SU-DHL-6 (cell line): ENCODE data around the gene VEGFB.
A peak's percentile ranks its signal among the peaks of the same experiment; 100 is the strongest.

Source experiments
- H2AFZ ChIP-seq: fragments of 200-600 bp; sonication (generic); 2 replicates; pipeline ENCODE4 v1.6.1; 2014; ENCODE audit warnings: low read depth, mild to moderate bottlenecking, moderate library complexity, mixed read lengths, antibody characterized with exemption, low read length; ENCODE audit not compliant: severe bottlenecking
- H3F3A ChIP-seq: fragments of 200-600 bp; shearing (Covaris generic); 2 replicates; pipeline ENCODE4 v1.6.0; 2016; ENCODE audit warnings: antibody characterized with exemption, mild to moderate bottlenecking; ENCODE audit not compliant: insufficient read depth
- H3K27ac ChIP-seq: fragments of 200-600 bp; sonication (generic); 2 replicates; pipeline ENCODE4 v1.5.1; 2016; ENCODE audit warnings: low read depth, mild to moderate bottlenecking, low read length, moderate library complexity, mixed read lengths
- H3K27me3 ChIP-seq: fragments of 200-600 bp; sonication (generic), shearing (Covaris generic); 2 replicates; pipeline ENCODE4 v1.6.0; 2014; ENCODE audit warnings: mild to moderate bottlenecking, low read length
- H3K36me3 ChIP-seq: fragments of 200-600 bp; sonication (generic); 2 replicates; pipeline ENCODE4 v1.6.1; 2014; ENCODE audit warnings: mild to moderate bottlenecking, low read length, mixed read lengths
- H3K4me2 ChIP-seq: fragments of 300-600, 200-600 bp; shearing (Covaris generic), sonication (generic); 2 replicates; pipeline ENCODE4 v1.6.0; 2014; ENCODE audit warnings: low read length, low read depth, mild to moderate bottlenecking; ENCODE audit not compliant: poor library complexity, severe bottlenecking
- H3K4me3 ChIP-seq: fragments of 200-600 bp; sonication (generic); 2 replicates; pipeline ENCODE4 v1.5.1; 2014; ENCODE audit warnings: antibody characterized with exemption, low read length, mild to moderate bottlenecking, mixed read lengths; ENCODE audit not compliant: insufficient read depth, poor library complexity, severe bottlenecking
- H3K79me2 ChIP-seq: fragments of 200-600 bp; sonication (generic); 2 replicates; pipeline ENCODE4 v1.6.1; 2014; ENCODE audit warnings: mild to moderate bottlenecking, low read length, moderate library complexity; ENCODE audit not compliant: insufficient read depth
- H3K9ac ChIP-seq: fragments of 200-600 bp; sonication (generic); 2 replicates; pipeline ENCODE4 v1.7.0; 2014; ENCODE audit warnings: mild to moderate bottlenecking, low read length
- H3K9me2 ChIP-seq: fragments of 200-600 bp; sonication (generic); replicated peaks from 2 replicates; pipeline ENCODE4 v1.6.1; 2014; ENCODE audit warnings: low read length; ENCODE audit not compliant: insufficient read depth
- H3K9me3 ChIP-seq: fragments of 200-600 bp; sonication (generic); 2 replicates; pipeline ENCODE4 v1.6.1; 2014; ENCODE audit warnings: low read length, mixed read lengths; ENCODE audit not compliant: insufficient read depth
- H4K20me1 ChIP-seq: fragments of 200-600 bp; sonication (generic); 2 replicates; pipeline ENCODE4 v1.6.1; 2014; ENCODE audit warnings: low read depth, mild to moderate bottlenecking, antibody characterized with exemption, low read length, moderate library complexity, mixed read lengths
- CTCF ChIP-seq: fragments of 200-600 bp; sonication (generic); IDR thresholded peaks from one replicate; pipeline ENCODE4 v1.5.1; 2017; ENCODE audit warnings: antibody characterized with exemption, mild to moderate bottlenecking, low read length, moderate library complexity; ENCODE audit not compliant: insufficient read depth, poor library complexity, severe bottlenecking
- EZH2phosphoT487 ChIP-seq: fragments of 200-600 bp; sonication (generic), shearing (Covaris generic); conservative IDR thresholded peaks from 2 replicates; pipeline ENCODE4 v1.6.1; 2018; ENCODE audit warnings: mild to moderate bottlenecking, antibody characterized with exemption, low read length, moderate library complexity, mixed read lengths

VEGFB gene

DNA sequence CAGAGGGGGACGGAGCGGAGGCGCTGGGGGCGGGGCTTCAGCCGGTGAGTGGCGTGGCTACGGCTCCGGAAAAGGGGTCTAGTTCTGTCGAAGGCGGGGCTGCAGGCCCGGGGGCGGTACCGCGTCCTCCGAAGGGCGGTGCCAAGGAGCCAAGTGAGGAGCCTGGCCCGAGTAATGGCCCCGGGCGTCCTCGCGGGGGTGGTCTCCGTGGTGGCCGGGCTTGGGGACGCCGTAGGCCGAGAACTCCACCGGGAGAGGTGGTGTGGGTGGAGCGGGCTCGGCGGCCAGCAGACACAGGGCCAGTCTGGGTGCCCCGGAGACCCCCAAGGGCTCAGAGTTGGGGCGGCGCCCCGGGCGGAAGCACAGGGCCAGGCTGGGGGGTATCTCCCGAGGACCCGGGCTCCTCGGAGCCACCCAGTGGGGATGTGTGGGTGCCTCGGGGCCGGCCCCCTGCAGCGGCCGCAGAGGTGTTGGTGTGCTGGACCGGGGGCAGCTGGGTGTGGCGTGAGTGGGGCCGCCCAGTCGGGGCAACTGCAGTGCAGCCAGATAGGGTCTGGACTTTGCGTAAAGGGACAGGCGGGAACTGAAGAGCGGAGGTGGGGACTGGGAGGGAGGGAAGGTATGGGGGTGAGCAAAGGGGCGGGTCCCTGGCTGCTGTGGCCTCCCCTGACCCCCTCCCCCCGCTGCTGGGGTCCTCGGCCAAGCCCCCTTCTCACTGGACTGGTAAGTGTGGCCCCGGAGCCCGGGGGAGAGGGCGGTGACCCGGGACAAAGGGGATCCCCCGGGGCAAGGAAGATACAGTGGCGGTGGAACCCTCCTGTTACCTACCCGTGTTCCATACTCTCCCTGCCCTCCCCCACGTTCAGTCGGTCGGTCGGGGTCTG is 7.3 kb downstream of the VEGFB start:
- Histone ChIP-seq H3K4me3 (peak overlapping the region; percentile 78), H3K9me3 (no peaks in the 10 kb centered on the region), H3K79me2 (peaks cover 22% of the 10 kb centered on the region), H3F3A (peaks cover 54% of the 10 kb centered on the region), H2AFZ (no peak overlapping the region), H3K36me3 (no peaks in the 10 kb centered on the region), H3K27me3 (no peaks in the 10 kb centered on the region), H3K4me2 (peak overlapping the region; percentile 93), H4K20me1 (no peaks in the 10 kb centered on the region), H3K9me2 (no peaks in the 10 kb centered on the region), H3K27ac (peak overlapping the region; percentile 71), H3K9ac (peak overlapping the region; percentile 72)
- TF ChIP-seq CTCF (no peak), EZH2phosphoT487 (no peak)

- no peaks in the 10 kb centered on the region for H3K27me3 ChIP-seq
- H3K9me3 ChIP-seq, result no peaks in the 10 kb centered on the region
- H3K79me2 ChIP-seq, result peaks cover 22% of the 10 kb centered on the region
- no peaks in the 10 kb centered on the region for H3K36me3 ChIP-seq
- H2AFZ ChIP-seq, result no peak overlapping the region
- no peaks in the 10 kb centered on the region for H4K20me1 ChIP-seq
- TF ChIP-seq CTCF (no peak), EZH2phosphoT487 (no peak)
- H3K9ac ChIP-seq, result no peak overlapping the region
- H3F3A ChIP-seq, result peaks cover 61% of the 10 kb centered on the region
- H3K27ac ChIP-seq, result peak overlapping the region; percentile 18; the same call in 1 of the 2 replicates
- H3K4me3 ChIP-seq, result no peak overlapping the region
- H3K4me2 ChIP-seq, result no peak overlapping the region
- H3K9me2 ChIP-seq, result no peaks in the 10 kb centered on the region
Measured at GRCh38 chr11:64243236-64243854, 9.0 kb downstream of the VEGFB start.

DNA sequence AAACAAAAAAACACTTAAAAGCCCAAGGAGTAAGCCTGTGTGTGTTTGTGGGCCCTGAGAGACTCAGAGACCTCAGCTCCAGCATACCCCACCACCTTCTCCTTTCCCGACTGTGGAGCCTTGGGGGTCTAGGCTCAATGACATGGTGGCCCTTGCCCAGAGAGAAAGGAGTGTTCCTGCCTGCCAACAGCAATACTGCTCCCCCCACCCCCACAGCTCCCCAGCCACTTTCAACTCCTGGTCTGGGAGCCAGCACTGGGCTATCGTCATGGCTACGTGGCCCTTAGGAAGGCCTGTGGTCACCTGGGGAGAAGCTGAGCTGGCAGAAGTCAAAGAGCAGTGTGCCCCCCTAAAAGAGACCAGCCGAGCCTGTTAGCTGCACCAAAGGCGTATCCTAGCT is 9.7 kb downstream of the VEGFB start:
- no peak overlapping the region for H3K27ac ChIP-seq
- H4K20me1 ChIP-seq, result no peaks in the 10 kb centered on the region
- H3K4me3 ChIP-seq, result no peak overlapping the region
- no peaks in the 10 kb centered on the region for H3K9me2 ChIP-seq
- peaks cover 54% of the 10 kb centered on the region for H3F3A ChIP-seq
- H3K36me3 ChIP-seq, result no peaks in the 10 kb centered on the region
- H3K27me3 ChIP-seq, result no peaks in the 10 kb centered on the region
- no peak overlapping the region for H3K4me2 ChIP-seq
- H3K9me3 ChIP-seq, result no peaks in the 10 kb centered on the region
- no peak overlapping the region for H3K9ac ChIP-seq
- no peak overlapping the region for H2AFZ ChIP-seq
- TF ChIP-seq EZH2phosphoT487, result no peak
- TF ChIP-seq CTCF, result no peak
- H3K79me2 ChIP-seq, result peaks cover 22% of the 10 kb centered on the region
